ENCODE data around the gene SCARB2. TPM values are rescaled to one million over a fixed set of nuclear protein-coding genes. Genes with fewer than 3 reads are reported as not detected.
A peak's percentile ranks its signal among the peaks of the same experiment; 100 is the strongest.

The SCARB2 gene
- polyA plus RNA-seq, 1 donor (not counting 4 experiments of a cell fraction or from before 2014, with no cell fraction given): 72.2 TPM

GRCh38 chr4:76215077-76215476 is 1.5 kb upstream of the SCARB2 start:
- Histone ChIP-seq H2AFZ (ENCODE audit: control insufficient read depth, low read length) (no peak overlapping the region), H3K27ac (ENCODE audit: control insufficient read depth, insufficient read depth, low read length) (no peak overlapping the region), H3K27me3 (ENCODE audit: control insufficient read depth, extremely low read depth, insufficient read depth, low read length) (no peaks in the 10 kb centered on the region), H3K36me3 (ENCODE audit: control insufficient read depth in 2 of 2, extremely low read depth in 1 of 2, insufficient read depth in 2 of 2, low read length in 2 of 2) (no peaks in the 10 kb centered on the region), H3K4me3 (ENCODE audit: control insufficient read depth in 2 of 3, extremely low read depth in 1 of 3, insufficient read depth in 2 of 3, low read depth in 1 of 3, low read length in 3 of 3) (no peak overlapping the region), H3K4me2 (ENCODE audit: control insufficient read depth, extremely low read depth, insufficient read depth, low read depth, low read length) (no peak overlapping the region), H3K4me1 (ENCODE audit: control insufficient read depth, extremely low read depth, insufficient read depth, low read length) (peaks cover 43% of the 10 kb centered on the region), H3K9ac (ENCODE audit: control insufficient read depth, extremely low read depth, insufficient read depth, low read length) (no peak overlapping the region), H4K20me1 (ENCODE audit: control insufficient read depth, extremely low read depth, insufficient read depth, low read length) (no peaks in the 10 kb centered on the region), H3K79me2 (ENCODE audit: control insufficient read depth, insufficient read depth, low read length) (peaks cover 29% of the 10 kb centered on the region), H3K9me1 (ENCODE audit: control insufficient read depth, extremely low read depth, insufficient read depth, low read length) (peaks cover 2% of the 10 kb centered on the region), H3K9me3 (ENCODE audit: control insufficient read depth, low read depth, low read length) (no peaks in the 10 kb centered on the region)
- DNase-seq (ENCODE audit: low read depth, low spot score) (no peak), FAIRE-seq (no peak)
- TF ChIP-seq EZH2 (IDR thresholded peaks at IDR 0.05; ENCODE audit: low read length): no peak
- TF ChIP-seq CTCF (optimal IDR thresholded peaks at IDR 0.05 in 1 of 3, IDR thresholded peaks at IDR 0.05 in 1 of 3, conservative IDR thresholded peaks at IDR 0.05 in 1 of 3; ENCODE audit: extremely low read depth in 1 of 3, insufficient read depth in 2 of 3, low read length in 3 of 3): no peak
- dilution Hi-C loops (cut with MboI; ENCODE audit: extremely low pct_ligation_motif_present, low sequenced_read_pairs): no loop called here

DNA sequence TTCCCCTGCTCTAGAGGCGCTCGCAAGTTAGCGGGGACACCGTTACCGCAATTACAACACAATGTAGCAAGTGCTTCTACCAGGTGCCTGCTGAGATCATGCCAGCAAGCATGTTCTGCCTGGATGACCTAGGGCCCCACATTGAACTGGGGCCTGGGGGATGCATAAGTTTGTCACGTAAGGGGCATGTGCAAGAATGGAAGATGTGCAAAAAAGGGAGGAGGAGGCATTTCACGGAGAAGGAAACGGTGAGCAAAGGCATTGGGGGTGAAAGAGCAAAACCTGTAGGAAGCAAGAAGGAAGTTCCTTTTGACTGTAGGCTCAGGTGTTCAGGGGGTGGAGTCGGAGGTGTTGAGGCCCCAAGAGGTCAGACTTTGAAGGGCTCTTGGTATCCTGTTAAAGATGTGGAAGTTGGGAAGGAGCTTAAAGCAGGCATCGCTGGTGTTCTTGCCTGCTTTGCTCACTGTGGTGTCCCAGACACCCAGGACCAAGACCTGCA is 602 bp upstream of the SCARB2 start:
- dilution Hi-C loops (cut with MboI; ENCODE audit: extremely low pct_ligation_motif_present, low sequenced_read_pairs): no loop called here
- H3K4me1 ChIP-seq (ENCODE audit: control insufficient read depth, extremely low read depth, insufficient read depth, low read length): peaks cover 43% of the 10 kb centered on the region

More for the DNA sequence above, 602 bp upstream of the SCARB2 start:
- Histone ChIP-seq H3K4me2 (ENCODE audit: control insufficient read depth, extremely low read depth, insufficient read depth, low read depth, low read length) (peak overlapping the region; percentile 91), H2AFZ (ENCODE audit: control insufficient read depth, low read length) (peak overlapping the region; percentile 90), H4K20me1 (ENCODE audit: control insufficient read depth, extremely low read depth, insufficient read depth, low read length) (no peaks in the 10 kb centered on the region), H3K36me3 (ENCODE audit: control insufficient read depth in 2 of 2, extremely low read depth in 1 of 2, insufficient read depth in 2 of 2, low read length in 2 of 2) (no peaks in the 10 kb centered on the region), H3K9me1 (ENCODE audit: control insufficient read depth, extremely low read depth, insufficient read depth, low read length) (peaks cover 2% of the 10 kb centered on the region), H3K27ac (ENCODE audit: control insufficient read depth, insufficient read depth, low read length) (peak overlapping the region; percentile 81), H3K79me2 (ENCODE audit: control insufficient read depth, insufficient read depth, low read length) (peaks cover 37% of the 10 kb centered on the region), H3K9me3 (ENCODE audit: control insufficient read depth, low read depth, low read length) (no peaks in the 10 kb centered on the region), H3K9ac (ENCODE audit: control insufficient read depth, extremely low read depth, insufficient read depth, low read length) (peak overlapping the region; percentile 87), H3K27me3 (ENCODE audit: control insufficient read depth, extremely low read depth, insufficient read depth, low read length) (no peaks in the 10 kb centered on the region), H3K4me3 (ENCODE audit: control insufficient read depth in 2 of 3, extremely low read depth in 1 of 3, insufficient read depth in 2 of 3, low read depth in 1 of 3, low read length in 3 of 3) (peak overlapping the region; percentile 40 to 85 (median 78))
- TF ChIP-seq EZH2 (IDR thresholded peaks at IDR 0.05; ENCODE audit: low read length) (no peak), CTCF (optimal IDR thresholded peaks at IDR 0.05 in 1 of 3, IDR thresholded peaks at IDR 0.05 in 1 of 3, conservative IDR thresholded peaks at IDR 0.05 in 1 of 3; ENCODE audit: extremely low read depth in 1 of 3, insufficient read depth in 2 of 3, low read length in 3 of 3) (no peak)
- no peak for FAIRE-seq
- no peak for DNase-seq (ENCODE audit: low read depth, low spot score)

Measured in keratinocyte (primary cell).